WTC11 (cell line): ENCODE measurements around the gene PPP1R14C. TPM values are rescaled to one million over a fixed set of nuclear protein-coding genes. Genes with fewer than 3 reads are reported as not detected.

ENCODE experiments used
- ATAC-seq: fragments of 200-7000 bp; cut with Tn5 transposase; 2 replicates; pipeline ENCODE4 v1.10.0; 2021; ENCODE audit warnings: mild to moderate bottlenecking, moderate library complexity
- CTCF ChIA-PET: fragments of 300-600 bp; sonication (Branson Sonifier 250); formaldehyde crosslinking; loops from one replicate; lab custom pipeline; 2021; ENCODE audit warnings: antibody characterized with exemption; lab: Charles Lee
- POLR2A ChIA-PET: fragments of 350-600 bp; sonication (Branson Sonifier 250); formaldehyde crosslinking; loops from one replicate; lab custom pipeline; 2021; ENCODE audit warnings: antibody characterized with exemption; lab: Charles Lee
- DNase-seq: peaks from one replicate; pipeline ENCODE4 v3.0.0; 2021; ENCODE audit warnings: low spot score
- H3K27ac Mint-ChIP-seq: 2 replicates; pipeline ENCODE4 v1.8.0; 2021; ENCODE audit warnings: mixed read lengths
- H3K27me3 Mint-ChIP-seq: 2 replicates; pipeline ENCODE4 v1.8.0; 2021; ENCODE audit warnings: low read depth, mild to moderate bottlenecking, moderate library complexity, mixed read lengths
- H3K36me3 Mint-ChIP-seq: 2 replicates; pipeline ENCODE4 v1.8.0; 2021; ENCODE audit warnings: mixed read lengths
- H3K4me1 Mint-ChIP-seq: 2 replicates; pipeline ENCODE4 v1.8.0; 2022; ENCODE audit warnings: mixed read lengths
- H3K4me3 Mint-ChIP-seq: 2 replicates; pipeline ENCODE4 v1.8.0; 2021; ENCODE audit warnings: mild to moderate bottlenecking, moderate library complexity, mixed read lengths
- H3K9me3 Mint-ChIP-seq: 2 replicates; pipeline ENCODE4 v1.8.0; 2021; ENCODE audit warnings: mixed read lengths
- CREM ChIP-seq: sonication (generic); formaldehyde crosslinking; IDR thresholded peaks from 2 replicates; pipeline ENCODE4 v1.8.1; 2022; ENCODE audit warnings: mild to moderate bottlenecking, missing genetic modification reagents, moderate library complexity
- CTCF ChIP-seq: fragments of 200-600 bp; IDR thresholded peaks from 2 replicates; pipeline ENCODE4 v1.8.0; 2022; ENCODE audit warnings: antibody characterized with exemption
- ELF4 ChIP-seq: sonication (generic); formaldehyde crosslinking; IDR thresholded peaks from 2 replicates; pipeline ENCODE4 v1.8.1; 2022; ENCODE audit warnings: low read depth, mild to moderate bottlenecking, moderate library complexity, missing genetic modification reagents
- ERG ChIP-seq: fragments of 250-450 bp; sonication (Bioruptor Pico); IDR thresholded peaks from 2 replicates; pipeline ENCODE4 v1.8.0; 2021; ENCODE audit warnings: mild to moderate bottlenecking
- FOXP4 ChIP-seq: sonication (generic); formaldehyde crosslinking; IDR thresholded peaks from 2 replicates; pipeline ENCODE4 v1.8.0; 2022; ENCODE audit warnings: mild to moderate bottlenecking, missing genetic modification reagents
- GRHL2 ChIP-seq: fragments of 250-450 bp; sonication (Bioruptor Pico); IDR thresholded peaks from 2 replicates; pipeline ENCODE4 v1.8.0; 2022; ENCODE audit warnings: mild to moderate bottlenecking, moderate library complexity; ENCODE audit not compliant: insufficient replicate concordance, severe bottlenecking
- HMGA2 ChIP-seq: fragments of 250-450 bp; sonication (Bioruptor Pico); IDR thresholded peaks from 2 replicates; pipeline ENCODE4 v1.4.0; 2021; ENCODE audit warnings: mild to moderate bottlenecking, moderate library complexity
- NFE2L1 ChIP-seq: sonication (generic); formaldehyde crosslinking; IDR thresholded peaks from 2 replicates; pipeline ENCODE4 v1.8.1; 2023; ENCODE audit warnings: missing genetic modification reagents
- OVOL2 ChIP-seq: fragments of 250-450 bp; sonication (Bioruptor Pico); IDR thresholded peaks from 2 replicates; pipeline ENCODE4 v1.9.0; 2021; ENCODE audit warnings: mild to moderate bottlenecking, borderline replicate concordance
- RORB ChIP-seq: fragments of 250-450 bp; sonication (Bioruptor Pico); IDR thresholded peaks from 2 replicates; pipeline ENCODE4 v1.9.0; 2021; ENCODE audit warnings: mild to moderate bottlenecking
- STAT6 ChIP-seq: sonication (generic); formaldehyde crosslinking; conservative IDR thresholded peaks from 2 replicates; pipeline ENCODE4 v1.8.1; 2023; ENCODE audit warnings: mild to moderate bottlenecking, low read depth, missing genetic modification reagents, moderate library complexity
- TEAD4 ChIP-seq: sonication (generic); formaldehyde crosslinking; IDR thresholded peaks from 2 replicates; pipeline ENCODE4 v1.8.0; 2022; ENCODE audit warnings: mild to moderate bottlenecking, missing genetic modification reagents
- ZBTB21 ChIP-seq: sonication (generic); formaldehyde crosslinking; IDR thresholded peaks from 2 replicates; pipeline ENCODE4 v1.8.1; 2023; ENCODE audit warnings: mild to moderate bottlenecking, missing genetic modification reagents, borderline replicate concordance
- ZNF121 ChIP-seq: sonication (generic); formaldehyde crosslinking; IDR thresholded peaks from 2 replicates; pipeline ENCODE4 v1.8.0; 2023; ENCODE audit warnings: missing genetic modification reagents
- ZNF232 ChIP-seq: sonication (generic); formaldehyde crosslinking; IDR thresholded peaks from 2 replicates; pipeline ENCODE4 v1.8.0; 2022; ENCODE audit warnings: mild to moderate bottlenecking, missing genetic modification reagents
- ZNF425 ChIP-seq: fragments of 250-450 bp; sonication (Bioruptor Pico); conservative IDR thresholded peaks from 2 replicates; pipeline ENCODE4 v1.9.0; 2021; ENCODE audit warnings: mild to moderate bottlenecking
- ZNF671 ChIP-seq: fragments of 250-450 bp; sonication (Bioruptor Pico); IDR thresholded peaks from 2 replicates; pipeline ENCODE4 v1.8.0; 2021; ENCODE audit warnings: mild to moderate bottlenecking
- ZSCAN18 ChIP-seq: fragments of 250-450 bp; sonication (Bioruptor Pico); IDR thresholded peaks from 2 replicates; pipeline ENCODE4 v2.1.2; 2022; ENCODE audit warnings: mild to moderate bottlenecking, moderate library complexity
- total RNA-seq: library from RNA; stranded (reverse); gene quantifications from 3 replicates; pipeline ENCODE4 v1.2.3, GENCODE V29; 2021

Gene PPP1R14C
- total RNA-seq, 1 experiment from 2014 or later: 1.1 TPM

- no peaks in the 10 kb centered on the region; the same call in 1 of the 2 replicates for H3K27me3 Mint-ChIP-seq
- no peak for ATAC-seq
These were observed 65.2 kb downstream of the PPP1R14C start for GRCh38 chr6:150207931-150208570.

More at GRCh38 chr6:150207931-150208570, 65.2 kb downstream of the PPP1R14C start:
- ChIA-PET POLR2A (no interaction called here), CTCF (no interaction called here)
- H3K9me3 Mint-ChIP-seq: no peaks in the 10 kb centered on the region
- peaks cover 6% of the 10 kb centered on the region; the same call in 1 of the 2 replicates for H3K4me1 Mint-ChIP-seq
- TF ChIP-seq TEAD4 (CRISPR knock-in tag) (no peak), ZNF425 (no peak), NFE2L1 (CRISPR knock-in tag) (no peak), ZBTB21 (no peak), ZNF232 (CRISPR knock-in tag) (no peak), CREM (CRISPR knock-in tag) (no peak), STAT6 (CRISPR knock-in tag) (no peak), ERG (CRISPR knock-in tag) (no peak), ZNF671 (CRISPR knock-in tag) (no peak), CTCF (no peak), ELF4 (CRISPR knock-in tag) (no peak), HMGA2 (CRISPR knock-in tag) (no peak), ZSCAN18 (CRISPR knock-in tag) (no peak), GRHL2 (no peak), OVOL2 (CRISPR knock-in tag) (no peak), RORB (CRISPR knock-in tag) (no peak), ZNF121 (CRISPR knock-in tag) (no peak), FOXP4 (no peak)
- no peak for DNase-seq
- H3K36me3 Mint-ChIP-seq: no peaks in the 10 kb centered on the region
- no peak overlapping the region for H3K4me3 Mint-ChIP-seq
- no peak overlapping the region for H3K27ac Mint-ChIP-seq
